NCI-H2196 (cell line): Measurements from ENCODE around the gene MYLK2.

Experiments
- DNase-seq: peaks from one replicate; lab custom pipeline; 2025; ENCODE audit not compliant: unreplicated experiment; lab: John Stamatoyannopoulos, UW

The MYLK2 gene

DNA sequence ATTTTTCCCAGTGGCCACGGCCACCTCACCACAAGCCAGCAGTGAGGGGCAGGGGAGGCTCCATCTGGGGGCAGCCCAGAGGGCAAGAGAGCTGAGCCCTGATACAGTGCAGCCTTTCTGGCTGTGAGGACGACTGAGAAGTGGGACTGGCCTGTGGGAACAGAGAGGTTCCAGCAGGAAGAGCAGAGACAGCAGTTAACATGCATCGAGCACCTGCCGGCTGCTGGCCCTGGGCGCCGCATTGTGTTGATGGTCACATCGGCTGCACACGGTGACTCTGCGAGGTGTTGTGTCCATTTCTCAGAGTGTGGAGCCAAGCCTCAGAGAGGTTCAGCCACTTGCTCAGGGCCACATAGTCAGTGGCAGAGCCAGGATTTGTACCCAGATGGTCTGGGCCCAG lies 16.4 kb downstream of the MYLK2 start:
- no peak for DNase-seq

DNA sequence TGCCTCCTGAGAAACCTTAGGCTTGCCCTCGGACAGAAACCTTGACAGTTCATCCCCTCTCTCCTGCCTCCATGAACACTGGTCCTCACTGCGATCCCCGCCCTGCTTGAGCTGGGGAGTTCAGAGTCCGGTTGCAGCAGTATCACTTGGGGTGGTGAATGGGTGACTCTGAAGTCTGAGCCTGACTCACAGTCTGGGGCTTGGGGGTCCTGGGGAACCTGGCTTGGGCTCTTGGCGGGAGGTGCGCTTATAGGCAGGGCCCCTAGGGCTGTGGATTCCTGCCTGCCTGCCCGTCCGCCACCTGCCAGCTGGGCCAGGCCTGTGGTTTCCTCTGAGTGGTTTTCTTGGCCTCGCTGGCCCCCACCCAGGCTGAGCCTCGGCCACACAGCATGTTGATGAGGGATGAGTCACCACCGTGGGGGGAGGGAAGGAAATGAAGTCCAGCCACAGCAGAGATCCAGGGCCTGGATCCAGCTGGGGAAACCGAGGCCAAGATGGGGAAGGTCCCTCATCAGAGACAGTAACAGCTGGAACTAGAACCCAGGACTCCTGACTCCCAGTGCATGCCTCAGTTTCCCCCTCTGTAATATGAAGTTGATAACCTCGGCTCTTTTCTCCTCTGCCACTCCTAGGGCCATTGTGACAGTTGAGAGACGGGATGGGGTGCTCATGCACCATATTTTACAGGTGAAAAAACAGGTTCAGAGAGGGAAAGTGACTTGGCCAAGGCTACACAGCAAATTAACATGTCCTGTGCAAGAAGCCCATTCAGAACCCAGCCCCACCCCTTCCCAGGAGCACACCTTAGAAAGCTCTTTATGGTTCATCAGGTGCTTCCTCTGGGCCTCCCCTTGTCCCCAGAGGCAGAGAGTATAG lies 17.1 kb downstream of the MYLK2 start:
- peak; percentile 91 for DNase-seq

DNA sequence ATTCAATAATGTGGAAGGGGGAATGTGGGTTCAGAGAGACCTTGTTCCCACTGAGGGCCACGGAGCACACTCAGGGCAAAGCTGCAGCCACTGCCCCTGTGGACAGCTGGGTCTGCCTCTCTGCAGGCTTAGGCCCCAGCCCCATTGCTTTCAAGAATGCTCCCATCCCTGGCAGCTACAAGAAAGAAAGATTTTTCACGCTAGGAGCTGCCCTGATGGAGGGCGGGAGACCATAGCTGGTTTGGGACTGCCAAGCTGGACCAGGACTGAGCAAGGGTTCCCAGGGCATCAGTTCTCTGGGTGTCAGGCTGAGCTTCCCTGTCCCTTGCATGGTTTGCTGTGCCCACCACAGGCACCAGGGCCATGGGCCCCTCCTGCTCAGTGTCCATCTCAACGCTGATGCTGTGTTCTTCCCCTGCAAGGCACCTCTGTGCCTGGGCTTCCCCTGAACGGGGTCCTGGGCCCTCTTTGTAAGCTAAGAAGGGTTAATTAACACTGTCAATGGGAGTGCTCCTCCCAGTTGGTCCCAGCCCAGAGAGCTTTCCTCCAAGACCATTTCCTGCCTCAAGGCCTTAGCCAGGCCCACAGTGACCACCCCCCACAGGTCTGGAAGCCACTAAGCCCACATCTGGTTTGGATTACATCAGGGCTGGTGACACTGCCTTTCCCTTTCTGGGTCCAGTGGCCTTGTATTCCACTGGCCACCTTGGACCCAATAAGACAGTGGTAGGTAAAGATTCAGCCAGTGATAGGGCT lies 17.9 kb downstream of the MYLK2 start:
- no peak for DNase-seq

DNA sequence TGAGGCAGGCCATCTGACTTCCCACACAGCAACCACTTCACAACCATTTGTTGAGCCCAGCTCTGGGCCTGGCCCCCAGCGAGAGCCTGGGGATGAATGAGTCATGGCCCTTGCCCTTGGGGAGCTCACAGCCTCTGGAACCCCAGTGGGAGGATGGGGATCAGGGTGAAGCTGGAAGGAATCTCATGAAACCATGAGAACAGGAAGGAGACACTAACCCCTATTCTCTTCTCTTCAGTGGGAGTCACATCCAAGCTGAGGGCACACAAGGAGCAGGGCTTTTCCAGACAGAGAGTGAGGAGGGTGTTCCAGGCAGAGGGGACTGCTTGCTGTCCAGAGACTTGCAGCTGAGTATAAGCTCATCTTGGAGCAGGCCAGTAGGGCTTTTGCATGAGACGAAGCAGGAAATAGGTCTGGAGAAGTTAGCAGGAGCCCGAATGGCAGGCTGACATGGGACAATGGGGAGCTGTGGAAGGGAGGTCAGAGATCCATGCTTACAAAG lies 18.8 kb downstream of the MYLK2 start:
- no peak for DNase-seq

DNA sequence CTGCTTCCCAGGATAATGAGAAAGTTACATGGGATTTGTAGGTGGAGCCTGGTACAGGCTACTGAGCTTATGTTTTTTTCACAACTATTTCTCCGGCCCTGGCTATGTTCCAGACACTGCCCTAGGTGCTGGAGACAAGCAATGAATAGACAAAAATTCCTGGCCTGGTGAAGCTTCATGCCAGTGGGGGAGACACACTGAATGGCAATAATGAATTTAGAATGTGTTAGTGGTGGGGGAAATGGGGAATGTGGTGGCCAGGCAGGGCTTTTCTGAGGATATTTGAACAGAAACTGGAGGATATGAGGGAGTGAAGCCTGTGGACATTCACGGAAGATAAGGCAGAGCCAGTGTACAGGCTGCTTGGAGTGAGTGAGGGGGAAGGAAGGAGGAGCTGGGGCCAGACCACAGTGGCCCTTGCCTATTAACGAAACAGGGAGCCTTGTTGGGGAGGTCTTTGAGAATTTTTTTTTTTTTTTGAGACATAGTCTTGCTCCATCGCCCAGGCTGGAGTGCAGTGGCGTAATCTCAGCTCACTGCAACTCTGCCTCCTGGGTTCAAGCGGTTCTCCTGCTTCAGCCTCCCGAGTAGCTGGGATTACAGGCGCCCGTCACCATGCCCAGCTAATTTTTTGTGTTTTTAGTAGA lies 19.6 kb downstream of the MYLK2 start:
- DNase-seq = no peak

DNA sequence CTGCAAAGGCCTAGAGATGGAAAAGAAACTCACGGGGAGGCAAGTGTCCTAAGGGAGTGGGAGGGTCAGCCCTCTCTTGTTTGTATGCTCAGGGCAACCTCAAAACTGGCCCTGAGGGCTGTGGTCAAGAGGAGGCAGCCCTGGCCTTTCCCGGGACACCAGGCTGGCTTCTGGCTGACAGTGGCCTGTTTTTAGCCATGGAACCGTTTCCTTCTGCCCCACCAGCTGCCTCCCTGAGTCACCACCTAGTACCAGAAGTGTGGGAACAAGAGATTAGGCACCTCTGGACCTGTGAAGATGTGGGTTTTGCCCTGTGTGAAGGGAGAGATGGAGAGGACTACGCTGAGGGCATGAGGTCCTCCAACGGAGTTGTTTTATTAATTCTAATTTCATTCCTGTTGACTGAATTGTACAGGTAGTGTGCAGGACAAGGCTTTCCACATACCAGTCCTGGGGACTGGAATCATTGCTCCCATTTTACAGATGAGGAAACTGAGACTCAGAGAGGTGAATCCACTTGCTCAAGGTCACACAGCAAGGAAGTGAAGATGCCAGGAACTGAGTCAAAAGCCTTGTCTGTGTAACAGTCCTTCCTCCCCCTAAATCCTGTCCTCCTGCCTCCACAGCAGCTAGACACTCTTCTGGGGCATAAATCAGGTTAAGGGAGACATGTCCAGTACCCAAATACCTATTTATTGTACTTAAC lies 20.8 kb downstream of the MYLK2 start:
- DNase-seq = no peak

DNA sequence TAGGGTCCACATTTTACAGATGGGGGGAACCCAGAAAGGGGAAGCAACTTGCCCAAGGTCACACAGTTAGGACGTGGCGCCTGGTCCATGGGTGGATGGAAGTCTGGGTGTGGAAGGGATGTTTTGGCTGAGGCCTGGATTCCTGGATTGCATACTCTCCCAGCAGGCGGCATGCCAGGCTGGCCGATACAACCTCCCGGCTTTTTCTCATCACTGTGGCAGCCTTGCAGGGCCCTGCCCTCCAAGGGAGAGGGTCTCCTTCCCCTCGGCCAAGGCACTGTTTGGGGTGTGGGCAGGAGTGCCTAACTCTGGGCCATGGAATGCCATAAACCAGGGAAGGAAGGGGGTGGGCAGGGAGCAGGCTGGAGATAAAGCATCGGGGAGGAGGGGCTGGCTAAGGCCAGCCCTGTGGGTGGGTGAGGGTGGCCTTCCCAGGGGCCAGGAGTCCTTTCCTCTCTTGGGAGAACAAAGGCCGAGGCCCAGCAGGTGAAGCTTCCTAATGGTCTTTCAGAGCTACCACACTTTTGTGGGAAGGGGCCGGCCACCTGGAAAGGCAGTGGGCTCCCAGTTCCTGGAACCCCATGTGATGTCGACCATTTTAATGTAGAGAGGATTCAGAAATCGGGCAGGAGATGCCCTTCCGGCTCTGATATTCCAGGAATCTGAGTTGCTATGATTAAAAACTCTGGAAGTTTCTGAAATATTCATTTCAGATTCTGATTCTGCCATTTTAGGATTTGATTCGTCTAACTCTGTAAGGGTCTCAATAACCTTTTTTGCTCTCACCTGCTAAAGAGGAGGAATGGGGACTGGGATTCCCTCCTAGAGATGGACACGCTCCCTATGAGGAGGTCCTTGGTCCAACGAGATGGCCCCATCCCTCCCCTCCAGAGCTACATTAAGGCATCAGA lies 22.0 kb downstream of the MYLK2 start:
- no peak for DNase-seq

DNA sequence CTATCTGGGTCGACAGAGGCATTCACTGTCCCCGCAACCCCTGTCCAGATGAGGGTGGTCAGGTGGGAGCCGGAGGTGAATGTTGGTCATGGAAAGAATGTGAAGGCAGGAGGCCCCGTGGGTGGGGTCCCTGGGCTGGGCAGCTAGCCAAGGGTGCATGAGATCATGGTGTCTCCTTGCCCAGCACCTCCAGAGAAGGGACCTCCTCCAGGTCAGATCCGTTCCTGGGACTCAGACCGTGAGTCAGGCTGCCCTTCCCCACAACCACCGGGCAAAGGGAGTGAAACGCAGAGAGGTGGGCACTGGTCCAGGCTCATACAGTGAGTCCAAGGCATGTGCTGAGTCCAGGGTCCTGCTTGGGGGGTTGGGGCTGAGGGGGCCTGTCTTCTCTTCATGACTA lies 22.8 kb downstream of the MYLK2 start:
- DNase-seq = no peak

DNA sequence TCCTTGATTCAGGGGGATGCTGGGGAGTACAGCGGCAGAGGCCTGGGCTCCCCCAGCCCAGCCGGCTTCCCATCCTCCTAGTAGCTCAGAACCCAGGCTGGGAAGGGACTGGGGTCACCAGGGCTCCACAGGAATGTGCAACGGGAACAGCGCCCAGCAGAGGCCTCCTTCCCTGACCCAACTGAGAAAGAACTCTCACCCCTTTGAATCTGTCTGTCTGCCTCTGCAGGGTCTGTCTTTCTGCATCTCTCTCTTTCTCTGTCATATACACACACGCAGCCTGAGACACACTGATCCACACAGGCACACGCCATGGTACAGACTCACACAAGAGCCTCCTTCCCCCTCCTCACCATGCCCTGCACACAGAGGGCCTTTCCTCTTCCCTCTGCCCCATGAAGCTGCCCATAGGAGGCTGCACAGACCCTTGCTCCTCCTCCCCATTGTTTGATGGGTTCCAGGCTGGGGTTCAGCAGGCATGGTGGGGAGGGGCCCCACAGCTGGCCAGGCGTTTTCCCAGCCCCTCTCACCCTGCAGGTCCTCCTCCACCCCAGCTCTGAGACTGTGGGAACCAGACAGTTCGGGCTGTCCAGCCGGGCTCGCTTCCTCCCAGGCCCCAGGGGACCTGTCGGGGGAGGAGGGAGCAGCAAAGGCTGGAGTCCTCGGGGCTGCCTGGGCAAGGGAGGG lies 23.5 kb downstream of the MYLK2 start:
- no peak for DNase-seq

DNA sequence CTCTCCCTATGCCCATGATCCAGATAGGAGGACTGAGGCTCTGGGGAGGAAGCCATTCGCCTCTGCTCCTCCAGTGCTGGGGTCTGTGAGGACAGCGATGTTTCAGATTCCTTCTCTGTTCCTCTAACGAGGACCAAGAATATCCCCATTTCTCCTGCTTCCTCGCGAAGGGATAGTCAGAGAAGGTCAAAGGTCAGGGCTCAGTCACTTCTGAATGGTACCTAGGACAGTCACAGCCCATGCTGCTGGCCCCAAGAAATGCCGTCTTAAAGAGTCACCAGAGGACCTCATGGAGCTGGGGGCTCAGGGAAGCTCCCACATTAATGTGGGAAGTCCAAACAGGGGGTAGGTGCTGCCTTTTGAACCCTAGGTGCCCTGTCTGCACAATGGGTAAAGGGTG lies 24.1 kb downstream of the MYLK2 start:
- DNase-seq = no peak

DNA sequence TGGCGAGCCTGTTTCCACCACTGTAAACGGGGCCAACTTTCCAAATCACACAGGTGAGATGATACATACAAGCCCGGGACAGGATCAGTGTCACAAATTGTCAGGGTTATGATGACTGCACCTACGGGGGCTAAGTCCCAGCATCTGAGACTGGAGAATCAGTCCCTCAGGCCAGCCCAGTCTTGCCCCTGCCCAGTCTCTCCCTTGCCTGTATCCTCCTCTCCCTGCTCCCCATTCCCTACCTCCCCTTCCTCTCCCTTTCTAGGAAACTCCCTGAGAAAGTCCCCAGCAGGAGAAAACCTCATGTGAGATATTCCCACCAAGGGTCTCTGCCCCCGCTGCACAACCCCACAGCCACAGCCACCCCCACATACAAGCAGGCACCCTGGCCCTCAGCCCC lies 24.7 kb downstream of the MYLK2 start:
- DNase-seq = no peak

DNA sequence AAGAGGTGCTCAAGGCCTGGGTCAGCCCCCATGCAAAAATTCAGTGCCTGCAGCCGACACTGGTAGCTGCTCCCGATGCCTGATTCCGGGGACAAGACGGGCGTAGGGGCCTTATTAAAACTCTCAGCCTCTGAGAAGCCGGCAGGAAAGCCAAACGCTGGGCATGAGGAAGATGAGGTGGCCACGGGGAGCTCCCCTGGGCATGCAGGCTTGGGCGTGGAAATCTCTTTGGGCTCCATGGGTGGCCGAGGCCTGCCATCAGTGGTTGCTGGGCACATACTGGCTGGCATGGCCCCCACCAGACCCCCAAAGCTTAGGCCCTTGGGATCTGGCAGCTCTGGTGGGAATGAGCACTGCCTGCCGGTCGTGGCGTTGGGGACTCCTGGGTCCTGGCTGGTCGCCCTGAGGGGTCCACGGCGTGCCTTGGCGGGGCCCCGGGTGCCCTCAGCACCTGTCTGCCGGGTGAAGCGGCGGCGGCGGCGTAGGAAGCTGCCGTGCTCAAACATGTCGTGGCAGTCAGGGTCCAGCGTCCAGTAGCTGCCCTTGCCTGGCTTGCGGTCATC lies 25.7 kb downstream of the MYLK2 start:
- no peak for DNase-seq

DNA sequence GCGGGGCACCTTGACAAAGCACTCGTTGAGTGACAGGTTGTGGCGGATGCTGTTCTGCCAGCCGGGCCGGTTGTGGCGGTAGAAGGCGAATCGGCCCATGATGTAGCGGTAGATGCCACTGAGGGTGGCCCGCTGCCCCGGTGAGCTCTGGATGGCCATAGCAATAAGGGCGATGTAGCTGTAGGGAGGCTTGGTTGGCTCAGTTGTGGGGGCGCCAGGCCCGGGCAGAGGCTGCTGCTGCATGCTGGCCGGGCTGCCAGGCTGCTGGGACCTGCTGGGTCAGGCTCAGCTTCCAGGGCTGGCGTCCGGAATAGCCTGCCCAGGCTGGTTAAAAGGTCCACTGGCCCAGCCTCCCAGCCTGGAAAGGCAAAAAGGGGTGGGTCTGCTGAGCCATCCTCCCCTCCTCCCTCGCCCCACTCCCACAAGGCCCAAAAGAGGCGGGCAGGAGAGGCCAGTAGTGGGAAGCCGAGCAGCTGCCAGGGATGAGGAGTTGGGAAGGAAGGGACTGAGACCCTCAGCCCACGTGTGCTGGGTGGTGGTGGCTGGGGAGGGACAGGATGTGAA lies 26.2 kb downstream of the MYLK2 start, which contains the start of gene FOXS1:
TSS of gene FOXS1 (minus strand) at position 305 of the 564 bp plus-strand sequence. CDS start at position 243, 62 bp downstream.
- DNase-seq = no peak

DNA sequence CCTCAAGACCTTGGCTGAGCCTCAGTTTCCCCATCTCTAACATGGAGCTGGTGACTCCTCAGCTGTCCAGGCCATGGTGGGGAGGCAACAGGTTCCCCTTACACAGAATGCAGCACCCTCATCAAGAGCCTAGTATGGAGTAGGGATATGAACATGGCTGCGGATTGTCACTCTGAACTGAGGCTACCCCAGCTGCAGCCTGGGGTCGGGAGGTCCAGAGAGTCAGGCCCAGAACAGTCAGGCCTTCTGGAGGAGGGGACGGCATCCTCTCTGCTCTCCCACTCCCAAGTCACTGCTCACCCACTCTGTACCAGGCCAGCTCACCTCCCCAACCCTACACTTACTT lies 27.6 kb downstream of the MYLK2 start:
- no peak for DNase-seq

DNA sequence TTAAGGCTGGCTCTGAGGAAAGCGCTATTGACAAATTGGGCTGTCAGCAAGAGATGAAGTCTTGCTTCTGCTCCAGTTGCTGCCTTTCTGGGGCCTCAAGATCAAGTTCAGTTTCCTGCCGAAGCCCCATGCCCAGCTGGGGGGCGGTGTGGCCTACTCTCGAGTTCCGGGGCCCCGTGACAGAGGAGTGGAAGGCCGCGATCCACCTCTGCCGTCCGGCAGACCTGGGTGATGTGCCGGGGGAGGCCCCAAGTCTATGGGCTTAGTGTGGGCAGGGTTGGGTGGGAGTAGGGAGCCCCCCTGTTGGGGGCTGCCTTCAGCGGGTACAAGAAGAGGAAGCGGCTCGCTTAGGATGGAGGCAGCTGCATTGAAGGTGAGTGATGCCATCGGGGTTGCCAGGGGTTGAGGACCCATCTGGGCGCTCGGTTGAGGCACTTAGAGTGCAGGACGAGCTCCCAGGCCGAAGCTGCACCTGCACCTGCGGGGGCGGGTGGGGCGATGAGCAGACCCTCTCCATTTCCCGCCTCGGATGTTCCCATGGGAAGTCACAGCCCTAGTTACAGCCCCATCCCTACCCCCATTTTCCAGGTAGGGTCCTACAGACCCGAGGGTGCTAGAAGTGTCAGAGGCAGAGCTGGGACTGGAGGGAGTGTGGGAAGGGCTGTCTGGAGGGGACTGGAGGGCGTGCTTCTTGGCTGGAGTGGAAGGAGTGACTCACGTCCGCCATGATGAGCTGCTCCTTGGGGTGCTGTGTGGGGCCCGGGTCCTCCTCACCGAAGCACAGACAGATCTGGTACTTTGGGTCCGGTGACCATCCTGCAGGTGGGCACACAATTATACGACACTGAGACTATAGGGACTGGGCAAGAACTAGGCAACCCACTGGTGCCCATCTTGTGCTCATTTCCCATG lies 29.2 kb downstream of the MYLK2 start:
- DNase-seq = no peak

DNA sequence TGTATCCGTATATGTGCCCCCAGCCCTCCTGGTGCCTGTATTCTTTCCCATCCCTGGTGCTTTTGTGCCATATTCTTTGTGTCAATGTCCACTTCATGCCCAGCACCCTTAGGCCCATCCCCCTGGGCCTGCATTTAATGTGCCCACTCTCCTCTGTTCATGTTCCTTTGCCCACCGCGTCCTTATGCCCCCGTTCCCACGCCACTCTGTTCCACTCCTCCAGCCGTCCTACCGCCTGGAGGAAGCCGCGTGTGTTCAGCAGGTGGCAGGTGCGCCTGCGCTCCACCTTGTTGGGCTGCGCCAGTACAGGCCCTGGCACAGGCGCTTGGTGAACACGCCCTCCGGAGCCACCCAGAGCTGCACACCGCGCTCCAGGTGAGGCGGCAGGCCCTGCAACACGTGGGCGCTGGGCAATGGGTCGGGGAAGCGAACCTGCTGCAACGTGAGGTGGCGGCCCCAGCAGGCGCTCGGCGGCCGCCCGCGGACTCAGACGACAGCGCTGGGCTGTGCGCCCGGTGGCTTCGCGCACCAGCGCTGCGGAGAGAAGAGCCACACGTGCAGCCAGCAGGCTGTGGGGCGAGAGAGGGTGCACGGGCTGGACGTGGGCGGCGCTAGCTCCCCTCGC lies 30.3 kb downstream of the MYLK2 start:
- peak; percentile 82 for DNase-seq

DNA sequence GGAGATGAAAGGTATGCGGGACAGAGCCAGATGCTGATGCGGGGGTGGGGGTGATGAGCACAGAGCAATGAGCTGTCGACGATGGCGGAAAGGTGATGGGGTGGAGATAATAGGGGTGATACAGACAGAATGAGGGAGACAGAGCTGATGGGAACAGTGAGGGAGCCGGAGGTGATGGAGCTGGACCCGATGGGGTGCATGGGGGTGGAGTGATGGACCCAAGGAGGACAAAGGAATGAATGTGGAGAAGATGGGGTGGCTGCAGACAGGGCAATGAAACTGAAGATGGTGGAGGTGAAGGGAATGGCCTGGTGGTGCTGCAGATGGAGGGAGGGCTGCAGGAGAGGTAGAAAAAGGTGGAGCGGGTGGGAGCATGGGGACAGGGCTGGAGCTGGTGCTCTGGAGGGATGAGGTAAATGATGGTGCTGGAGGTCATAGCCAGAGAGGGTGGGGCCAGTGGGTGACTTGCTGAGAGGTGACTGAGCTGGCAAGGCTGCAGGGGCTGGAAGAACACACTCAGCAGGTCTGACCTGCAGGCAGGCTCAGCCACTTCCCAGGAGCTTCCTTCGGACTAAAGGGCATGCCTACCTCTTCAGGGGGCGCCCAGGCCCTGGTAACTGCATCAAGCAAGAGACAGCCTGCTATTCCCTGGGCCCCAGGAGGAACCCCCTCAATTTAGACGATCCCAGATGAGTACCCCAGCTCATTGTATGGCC lies 32.2 kb downstream of the MYLK2 start:
- DNase-seq = no peak
